Measurements from ENCODE around the gene SLC2A9. TPM values are rescaled to one million over a fixed set of nuclear protein-coding genes. Genes with fewer than 3 reads are reported as not detected.

Gene SLC2A9
- total RNA-seq, 1 donor from 2014 or later: 1.2 TPM

DNA sequence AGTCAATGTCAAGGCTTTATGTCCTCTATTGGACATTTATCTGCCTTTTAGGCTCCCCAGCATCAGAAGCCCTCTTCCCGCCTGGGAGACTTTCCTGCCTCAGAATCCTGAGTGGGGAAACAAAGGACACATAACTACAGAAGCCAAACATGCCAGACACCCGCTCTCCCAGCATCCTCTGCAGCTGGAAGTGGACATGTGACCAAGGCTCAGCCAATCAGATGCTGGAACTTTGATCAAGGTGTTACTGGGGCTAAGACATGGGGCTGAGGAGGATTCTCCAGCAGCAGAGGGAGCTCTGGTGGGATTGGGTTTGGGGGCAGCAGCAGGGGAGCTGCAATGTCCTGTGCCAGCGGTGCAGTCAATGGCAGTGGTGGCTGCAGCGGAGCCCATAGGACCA, 19.5 kb downstream of the SLC2A9 start:
- H3K36me3 Mint-ChIP-seq (ENCODE audit: low read depth): no peaks in the 10 kb centered on the region

DNA sequence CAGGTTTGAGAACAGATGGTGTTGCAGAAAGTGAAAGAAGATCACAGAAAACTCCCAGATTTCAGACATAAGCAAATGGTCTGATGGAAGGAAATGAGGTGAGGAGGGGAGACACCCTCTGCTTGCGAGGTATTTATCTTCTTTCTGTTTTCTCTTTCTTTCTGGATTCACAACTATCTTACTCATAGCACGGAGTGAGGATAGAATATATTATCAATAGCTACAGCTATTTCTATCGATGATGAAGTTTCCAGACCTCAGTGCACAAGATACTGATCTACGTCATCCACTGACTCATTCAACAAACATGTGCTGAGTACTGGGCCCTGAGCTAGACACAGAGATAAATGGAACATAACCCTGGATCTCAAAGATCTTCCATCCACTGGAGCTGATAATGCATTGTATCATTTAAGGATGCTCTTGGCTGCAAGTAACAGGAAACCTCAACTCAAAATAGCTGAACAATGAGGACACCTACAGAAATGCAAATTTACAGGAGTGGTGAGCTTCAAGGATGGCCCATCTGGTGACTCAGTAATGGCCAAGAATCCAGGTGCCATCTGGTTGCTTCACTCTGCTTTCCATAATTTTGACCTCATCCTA, 21.2 kb downstream of the SLC2A9 start:
- H3K36me3 Mint-ChIP-seq (ENCODE audit: low read depth): no peaks in the 10 kb centered on the region
- peaks cover 2% of the 10 kb centered on the region for H3K27me3 Mint-ChIP-seq
- ATAC-seq (ENCODE audit: low read depth) (no peak), DNase-seq (no peak)
- intact Hi-C loops (cut with micrococcal nuclease): no loop called here
- TF ChIP-seq CTCF (IDR thresholded peaks at IDR 0.05): no peak
- POLR2A ChIA-PET: no interaction called here
- CTCF ChIA-PET: no interaction called here
- H3K27ac Mint-ChIP-seq: no peak overlapping the region
- no peaks in the 10 kb centered on the region for H3K9me3 Mint-ChIP-seq
- H3K4me1 Mint-ChIP-seq: peaks cover 7% of the 10 kb centered on the region
- H3K4me3 Mint-ChIP-seq: no peak overlapping the region

More for the DNA sequence above, 19.5 kb downstream of the SLC2A9 start:
- no peak for ATAC-seq (ENCODE audit: low read depth)
- H3K27me3 Mint-ChIP-seq: peaks cover 2% of the 10 kb centered on the region
- no peak for TF ChIP-seq CTCF (IDR thresholded peaks at IDR 0.05)
- no peak overlapping the region for H3K27ac Mint-ChIP-seq
- no peak overlapping the region for H3K4me3 Mint-ChIP-seq
- peaks cover 21% of the 10 kb centered on the region for H3K4me1 Mint-ChIP-seq
- H3K9me3 Mint-ChIP-seq: no peaks in the 10 kb centered on the region
- ChIA-PET POLR2A (no interaction called here), CTCF (no interaction called here)
- DNase-seq: no peak
- intact Hi-C loops (cut with micrococcal nuclease): no loop called here

- intact Hi-C loops (cut with micrococcal nuclease): no loop called here
- Mint-ChIP-seq H3K4me1 (peaks cover 7% of the 10 kb centered on the region), H3K36me3 (ENCODE audit: low read depth) (no peaks in the 10 kb centered on the region), H3K27me3 (peaks cover 2% of the 10 kb centered on the region), H3K27ac (no peak overlapping the region), H3K4me3 (no peak overlapping the region), H3K9me3 (no peaks in the 10 kb centered on the region)
- DNase-seq (no peak), ATAC-seq (ENCODE audit: low read depth) (no peak)
- no peak for TF ChIP-seq CTCF (IDR thresholded peaks at IDR 0.05)
- POLR2A ChIA-PET: no interaction called here
- CTCF ChIA-PET: no interaction called here
Measured at GRCh38 chr4:9997886-9998285, 23.4 kb downstream of the SLC2A9 start.

DNA sequence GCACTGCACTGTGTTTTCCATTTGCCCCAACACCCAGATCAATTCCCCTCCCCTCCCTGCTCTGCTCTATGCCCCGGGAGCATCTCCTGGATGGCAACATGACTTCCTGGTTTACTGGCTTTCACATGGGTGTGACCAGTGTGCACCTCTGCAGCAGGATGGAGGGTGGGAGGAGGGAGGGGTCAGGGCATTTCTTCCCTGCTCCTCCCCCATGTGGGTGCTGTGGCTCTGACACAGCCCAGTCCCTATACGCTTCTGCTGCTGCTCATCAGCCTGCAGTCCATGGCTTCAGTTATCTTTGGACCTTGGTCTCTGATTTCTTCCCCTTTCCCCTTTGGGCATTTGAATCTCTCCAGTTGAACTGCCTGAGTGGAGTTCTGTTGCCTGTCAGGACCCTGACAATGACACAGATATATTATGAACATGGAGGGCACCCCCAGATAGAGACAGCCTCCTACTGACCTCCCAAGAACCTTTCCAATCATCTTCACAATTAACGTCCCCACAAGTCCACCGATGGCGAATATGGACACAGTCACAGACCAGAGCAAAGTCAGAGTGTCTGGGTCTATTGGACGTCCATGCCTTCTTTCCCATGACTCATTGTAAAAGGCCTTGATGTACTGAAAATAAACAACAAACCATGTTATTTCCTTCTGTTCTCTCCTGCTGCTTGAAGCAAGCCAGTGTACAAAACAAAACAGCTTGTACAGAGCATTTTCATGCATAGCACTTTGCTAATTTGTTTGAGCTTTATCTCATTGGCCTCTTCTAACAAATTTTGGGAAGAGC, 24.8 kb downstream of the SLC2A9 start:
- Mint-ChIP-seq H3K4me3 (no peak overlapping the region), H3K9me3 (no peaks in the 10 kb centered on the region), H3K36me3 (ENCODE audit: low read depth) (no peaks in the 10 kb centered on the region), H3K27me3 (peaks cover 2% of the 10 kb centered on the region), H3K4me1 (peaks cover 7% of the 10 kb centered on the region), H3K27ac (no peak overlapping the region)
- no peak for TF ChIP-seq CTCF (IDR thresholded peaks at IDR 0.05)
- intact Hi-C loops (cut with micrococcal nuclease): no loop called here
- DNase-seq (no peak), ATAC-seq (ENCODE audit: low read depth) (no peak)
- ChIA-PET POLR2A (no interaction called here), CTCF (no interaction called here)

DNA sequence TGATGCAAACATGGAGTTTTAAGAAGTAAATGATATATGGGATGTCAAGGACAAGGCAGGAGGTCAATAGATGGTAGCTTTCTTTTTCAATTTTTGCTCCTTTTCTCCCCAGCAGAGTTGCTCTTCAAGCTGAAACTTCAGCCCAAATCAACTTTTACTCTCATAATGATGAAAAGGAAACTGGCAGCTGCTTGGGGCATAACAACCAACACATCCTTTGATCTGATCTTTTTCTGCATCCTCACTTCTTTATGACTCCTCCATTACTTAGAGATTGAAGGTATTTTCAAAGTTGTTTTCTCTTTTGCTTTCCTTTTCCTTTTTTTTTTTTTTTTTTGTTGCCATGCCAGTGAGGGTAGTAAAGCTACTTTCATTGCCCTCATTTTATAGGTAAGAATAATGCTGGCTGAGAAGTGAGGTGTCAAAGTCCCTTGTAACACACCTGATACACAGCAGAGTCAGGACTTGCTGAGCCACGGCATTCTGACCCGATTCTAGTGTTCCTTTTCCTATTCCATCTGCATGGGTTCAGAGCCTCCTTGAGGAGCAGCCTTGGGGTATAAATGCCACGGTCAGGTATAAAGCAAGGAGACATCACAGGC, 26.9 kb downstream of the SLC2A9 start:
- H3K4me3 Mint-ChIP-seq: no peak overlapping the region

More for the DNA sequence above, 26.9 kb downstream of the SLC2A9 start:
- ChIA-PET CTCF (no interaction called here), POLR2A (no interaction called here)
- intact Hi-C loops (cut with micrococcal nuclease): no loop called here
- Mint-ChIP-seq H3K27ac (no peak overlapping the region), H3K27me3 (peaks cover 2% of the 10 kb centered on the region), H3K36me3 (ENCODE audit: low read depth) (no peaks in the 10 kb centered on the region), H3K9me3 (no peaks in the 10 kb centered on the region), H3K4me1 (no peaks in the 10 kb centered on the region)
- TF ChIP-seq CTCF (IDR thresholded peaks at IDR 0.05): no peak
- ATAC-seq (ENCODE audit: low read depth) (no peak), DNase-seq (no peak)
